ENCODE data around the gene TTLL13.
"Not testable (repeated sequence)": the region's sequence is repeated elsewhere in the genome, so short reads cannot be mapped to it uniquely, and the experiment has no call there.

The TTLL13 gene

GRCh38 chr15:90233387-90234095 is 15.8 kb upstream of the TTLL13 start, which contains the start of gene CIB1:
Gene CIB1, minus strand, starts transcription at chr15:90233941. Its CDS starts 56 bp downstream, at chr15:90233885.
- peak in 52 of 56 donors; percentile 67 to 98 (median 94) for DNase-seq

- peak in 6 of 56 donors; percentile 67 to 97 (median 78) for DNase-seq
Observed at GRCh38 chr15:90234096-90234988, 15.0 kb upstream of the TTLL13 start, which contains the start of gene GDPGP1. Gene GDPGP1, plus strand, starts transcription at chr15:90234209. Its CDS starts 6,700 bp downstream, at chr15:90240909.

GRCh38 chr15:90239371-90239770 is 10.0 kb upstream of the TTLL13 start:
- DNase-seq, result no peak

GRCh38 chr15:90240856-90241255 is 8.5 kb upstream of the TTLL13 start:
- no peak for DNase-seq

- no peak for DNase-seq
Observed at GRCh38 chr15:90241343-90242192, 7.8 kb upstream of the TTLL13 start.

GRCh38 chr15:90243943-90244639 is 5.3 kb upstream of the TTLL13 start:
- DNase-seq, result no peak

- DNase-seq, result peak in 5 of 56 donors; percentile 14 to 44 (median 19)
Observed at GRCh38 chr15:90248789-90249202, 560 bp upstream of the TTLL13 start.

GRCh38 chr15:90257776-90258175 is 8.4 kb downstream of the TTLL13 start:
- no peak for DNase-seq

- no peak for DNase-seq
Observed at GRCh38 chr15:90259524-90259923, 10.2 kb downstream of the TTLL13 start.

- not testable (repeated sequence) for DNase-seq
Observed at GRCh38 chr15:90260731-90261130, 11.4 kb downstream of the TTLL13 start.

- DNase-seq, result no peak
Observed at GRCh38 chr15:90261811-90262210, 12.5 kb downstream of the TTLL13 start.

GRCh38 chr15:90262426-90262825 is 13.1 kb downstream of the TTLL13 start:
- DNase-seq, result no peak

- no peak for DNase-seq
Observed at GRCh38 chr15:90264671-90265070, 15.3 kb downstream of the TTLL13 start.

GRCh38 chr15:90265271-90266060 is 16.1 kb downstream of the TTLL13 start, which contains the start of gene NGRN:
Gene NGRN, plus strand, starts transcription at chr15:90265672. Its CDS starts 41 bp downstream, at chr15:90265713.
- DNase-seq, result peak; percentile 67 to 96 (median 90)

GRCh38 chr15:90266061-90266431 is 16.7 kb downstream of the TTLL13 start:
- peak in 22 of 56 donors; percentile 10 to 75 (median 48) for DNase-seq

GRCh38 chr15:90266485-90266884 is 17.1 kb downstream of the TTLL13 start:
- peak in 2 of 56 donors; percentile 3 to 11 for DNase-seq

GRCh38 chr15:90268415-90268814 is 19.1 kb downstream of the TTLL13 start:
- DNase-seq, result no peak

GRCh38 chr15:90270502-90271150 is 21.3 kb downstream of the TTLL13 start:
- DNase-seq, result no peak
